Testis (tissue), 3 donors: Measurements from ENCODE around the gene FREY1. TPM values are rescaled to one million over a fixed set of nuclear protein-coding genes. Genes with fewer than 3 reads are reported as not detected.

Experiments used
- DNase-seq: peaks from one replicate; pipeline ENCODE4 v3.0.0-alpha.2; 2019
- H3K27ac ChIP-seq, 2 donors: fragments of 200-600 bp; sonication (generic); one replicate each; pipeline ENCODE4 v1.5.1; 2019
- H3K27me3 ChIP-seq: fragments of 200-600 bp; sonication (generic); one replicate; pipeline ENCODE4 v1.5.1; 2019
- H3K36me3 ChIP-seq: fragments of 200-600 bp; sonication (generic); one replicate; pipeline ENCODE4 v1.5.1; 2017; ENCODE audit warnings: low read depth; ENCODE audit errors: missing control alignments
- H3K4me1 ChIP-seq: fragments of 200-600 bp; sonication (generic); one replicate; pipeline ENCODE4 v1.5.1; 2019
- H3K4me3 ChIP-seq, 2 donors: fragments of 200-600 bp; sonication (generic); one replicate each; pipeline ENCODE4 v1.5.1; 2017 to 2019
- H3K9me3 ChIP-seq: fragments of 200-600 bp; sonication (generic); one replicate; pipeline ENCODE4 v1.5.1; 2017
- POLR2A ChIP-seq: fragments of 450-650 bp; IDR thresholded peaks from one replicate; pipeline ENCODE4 v1.6.1; 2017; ENCODE audit warnings: antibody characterized with exemption, mild to moderate bottlenecking, moderate library complexity
- whole genome bisulfite sequencing, 2 donors: methylation state at CpG; one replicate each; pipeline ENCODE4 v1.1.5; 2018; 5-methylcytosine and 5-hydroxymethylcytosine counted together
- intact Hi-C: fragments of 100-400 bp; cut with DNase I; formaldehyde crosslinking; loops from one replicate; pipeline ENCODE4 v1.15.1; 2023; ENCODE audit warnings: low total_unique reads
- polyA plus RNA-seq: library from polyadenylated mRNA; stranded (reverse); fragments of 350-450 nt; fragmentation: Illumina TruSeq; extraction: RNeasy Lipid Tissue Mini Kit (QIAGEN cat#74804); gene quantifications from one replicate; pipeline ENCODE4 v1.2.3, GENCODE V29; 2014; ENCODE audit warnings: low read depth, low replicate concordance; ENCODE audit not compliant: insufficient read depth
- total RNA-seq, 2 donors: library from RNA; depleted of rRNA; stranded (reverse); fragments of >200 nt; gene quantifications; one replicate each; pipeline ENCODE4 v1.2.3, GENCODE V29; 2016
- TF ChIP-seq, protein P1 (sequence below), 3 experiments: fragments of 450-650 bp in 2 of 3; fragments of 200-600 bp in 1 of 3; sonication (generic) in 1 of 3; IDR thresholded peaks; one replicate each; pipeline ENCODE4 v1.5.1; 2016 to 2019; ENCODE audit warnings: antibody characterized with exemption in 3 of 3, mild to moderate bottlenecking in 2 of 3, moderate library complexity in 1 of 3

The FREY1 gene
- total and polyA plus RNA-seq, 3 donors from 2014 or later = 19.2 to 59.2 (median 22.7) TPM

- WGBS, 2 donors = 79 to 91% methylated on average over 4 of the region's 4 CpGs
- H3K27ac ChIP-seq = no peak overlapping the region
- intact Hi-C loops = no loop called here
- no peaks in the 10 kb centered on the region for H3K4me1 ChIP-seq
- no peaks in the 10 kb centered on the region for H3K27me3 ChIP-seq
- TF ChIP-seq, protein P1, sequence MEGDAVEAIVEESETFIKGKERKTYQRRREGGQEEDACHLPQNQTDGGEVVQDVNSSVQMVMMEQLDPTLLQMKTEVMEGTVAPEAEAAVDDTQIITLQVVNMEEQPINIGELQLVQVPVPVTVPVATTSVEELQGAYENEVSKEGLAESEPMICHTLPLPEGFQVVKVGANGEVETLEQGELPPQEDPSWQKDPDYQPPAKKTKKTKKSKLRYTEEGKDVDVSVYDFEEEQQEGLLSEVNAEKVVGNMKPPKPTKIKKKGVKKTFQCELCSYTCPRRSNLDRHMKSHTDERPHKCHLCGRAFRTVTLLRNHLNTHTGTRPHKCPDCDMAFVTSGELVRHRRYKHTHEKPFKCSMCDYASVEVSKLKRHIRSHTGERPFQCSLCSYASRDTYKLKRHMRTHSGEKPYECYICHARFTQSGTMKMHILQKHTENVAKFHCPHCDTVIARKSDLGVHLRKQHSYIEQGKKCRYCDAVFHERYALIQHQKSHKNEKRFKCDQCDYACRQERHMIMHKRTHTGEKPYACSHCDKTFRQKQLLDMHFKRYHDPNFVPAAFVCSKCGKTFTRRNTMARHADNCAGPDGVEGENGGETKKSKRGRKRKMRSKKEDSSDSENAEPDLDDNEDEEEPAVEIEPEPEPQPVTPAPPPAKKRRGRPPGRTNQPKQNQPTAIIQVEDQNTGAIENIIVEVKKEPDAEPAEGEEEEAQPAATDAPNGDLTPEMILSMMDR (IDR thresholded peaks at IDR 0.05) = no peak
- TF ChIP-seq POLR2A = no peak
- no peak for DNase-seq
- no peaks in the 10 kb centered on the region for H3K9me3 ChIP-seq
- no peak overlapping the region for H3K4me3 ChIP-seq
- H3K36me3 ChIP-seq = no peaks in the 10 kb centered on the region
These were observed 29.5 kb upstream of the FREY1 start for GRCh38 chr11:45936511-45937054.

GRCh38 chr11:45935349-45936064 lies 28.4 kb upstream of the FREY1 start:
- H3K27ac ChIP-seq = no peak overlapping the region
- H3K36me3 ChIP-seq = no peaks in the 10 kb centered on the region
- intact Hi-C loops = no loop called here
- H3K27me3 ChIP-seq = no peaks in the 10 kb centered on the region
- TF ChIP-seq, protein P1 (IDR thresholded peaks at IDR 0.05) = no peak
- TF ChIP-seq POLR2A = no peak
- H3K4me1 ChIP-seq = no peaks in the 10 kb centered on the region
- no peak for DNase-seq
- no peak overlapping the region for H3K4me3 ChIP-seq
- no peaks in the 10 kb centered on the region for H3K9me3 ChIP-seq
- 87 to 89% methylated on average over 8 of the region's 8 CpGs for WGBS, 2 donors

- WGBS, 2 donors = 77 to 83% methylated on average over 12 of the region's 12 CpGs
- H3K27ac ChIP-seq = no peak overlapping the region
- no peaks in the 10 kb centered on the region for H3K9me3 ChIP-seq
- no peaks in the 10 kb centered on the region for H3K36me3 ChIP-seq
- H3K4me1 ChIP-seq = no peaks in the 10 kb centered on the region
- TF ChIP-seq POLR2A = no peak
- TF ChIP-seq, protein P1 (IDR thresholded peaks at IDR 0.05) = no peak
- intact Hi-C loops = no loop called here
- H3K27me3 ChIP-seq = no peaks in the 10 kb centered on the region
- DNase-seq = no peak
- no peak overlapping the region for H3K4me3 ChIP-seq
These were observed 27.7 kb upstream of the FREY1 start for GRCh38 chr11:45934580-45935318.

GRCh38 chr11:45933846-45934579 lies 26.9 kb upstream of the FREY1 start:
- TF ChIP-seq, protein P1 (IDR thresholded peaks at IDR 0.05) = no peak
- no peak for TF ChIP-seq POLR2A
- no peak overlapping the region for H3K27ac ChIP-seq
- 86 to 92% methylated on average over 21 of the region's 21 CpGs for WGBS, 2 donors
- no peaks in the 10 kb centered on the region for H3K36me3 ChIP-seq
- H3K4me1 ChIP-seq = no peaks in the 10 kb centered on the region
- H3K9me3 ChIP-seq = no peaks in the 10 kb centered on the region
- intact Hi-C loops = no loop called here
- H3K4me3 ChIP-seq = no peak overlapping the region
- no peak for DNase-seq
- H3K27me3 ChIP-seq = no peaks in the 10 kb centered on the region
